Bladder microvascular endothelial cell (primary cell): ENCODE data around the gene PTOV1. TPM values are rescaled to one million over a fixed set of nuclear protein-coding genes. Genes with fewer than 3 reads are reported as not detected.

Experiments
- total RNA-seq: library from RNA; depleted of rRNA; stranded (reverse); fragments of >200 nt; gene quantifications from 2 replicates; pipeline ENCODE4 v1.2.3, GENCODE V29; 2014

Gene PTOV1
- 37.2 and 79.3 TPM in 2 replicates for total RNA-seq

DNA sequence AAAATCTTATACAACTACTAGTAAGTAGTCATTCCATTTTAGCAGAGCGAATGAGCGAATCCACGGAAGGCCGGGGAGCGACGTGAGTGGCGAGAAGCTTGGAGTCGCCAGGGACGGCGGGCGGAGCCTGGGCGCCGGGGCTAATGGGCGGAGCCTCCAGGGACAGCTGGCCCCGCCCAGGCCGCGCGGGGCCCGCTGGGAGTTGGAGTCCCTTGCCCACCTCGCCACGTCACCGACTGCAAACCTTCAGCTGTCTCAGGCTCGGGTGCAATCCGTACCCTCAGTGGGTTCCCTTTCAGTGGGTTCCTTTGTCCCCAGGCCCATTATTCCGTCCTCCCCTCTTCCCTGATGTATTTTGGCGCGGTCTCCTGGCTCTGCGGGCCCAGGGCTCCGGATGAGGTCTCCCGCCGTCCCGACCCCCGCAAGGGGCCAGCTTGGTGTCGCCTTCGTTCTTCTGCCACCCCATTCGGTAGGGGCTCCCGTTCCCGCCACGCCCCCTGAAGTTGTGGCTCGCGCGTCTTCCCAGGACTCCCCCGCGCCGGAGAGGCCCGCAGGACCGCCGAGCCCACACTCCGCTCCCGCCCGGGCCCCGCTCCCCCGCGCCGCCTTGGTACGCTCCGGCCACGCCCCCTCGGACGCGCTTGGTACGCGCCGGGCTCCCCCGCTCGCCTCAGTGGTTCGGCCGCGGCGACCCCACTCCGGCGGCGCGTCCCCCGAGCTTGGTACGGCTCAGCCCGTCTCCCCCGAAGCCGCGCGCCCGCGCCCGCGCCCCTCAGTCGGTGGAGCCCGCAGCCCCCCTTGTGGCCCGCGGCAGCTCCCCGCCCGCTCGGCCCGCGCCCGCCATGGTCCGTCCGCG, at the start of gene PTOV1:
Gene PTOV1, plus strand, starts transcription at position 673 of the 856 bp plus-strand sequence.

DNA sequence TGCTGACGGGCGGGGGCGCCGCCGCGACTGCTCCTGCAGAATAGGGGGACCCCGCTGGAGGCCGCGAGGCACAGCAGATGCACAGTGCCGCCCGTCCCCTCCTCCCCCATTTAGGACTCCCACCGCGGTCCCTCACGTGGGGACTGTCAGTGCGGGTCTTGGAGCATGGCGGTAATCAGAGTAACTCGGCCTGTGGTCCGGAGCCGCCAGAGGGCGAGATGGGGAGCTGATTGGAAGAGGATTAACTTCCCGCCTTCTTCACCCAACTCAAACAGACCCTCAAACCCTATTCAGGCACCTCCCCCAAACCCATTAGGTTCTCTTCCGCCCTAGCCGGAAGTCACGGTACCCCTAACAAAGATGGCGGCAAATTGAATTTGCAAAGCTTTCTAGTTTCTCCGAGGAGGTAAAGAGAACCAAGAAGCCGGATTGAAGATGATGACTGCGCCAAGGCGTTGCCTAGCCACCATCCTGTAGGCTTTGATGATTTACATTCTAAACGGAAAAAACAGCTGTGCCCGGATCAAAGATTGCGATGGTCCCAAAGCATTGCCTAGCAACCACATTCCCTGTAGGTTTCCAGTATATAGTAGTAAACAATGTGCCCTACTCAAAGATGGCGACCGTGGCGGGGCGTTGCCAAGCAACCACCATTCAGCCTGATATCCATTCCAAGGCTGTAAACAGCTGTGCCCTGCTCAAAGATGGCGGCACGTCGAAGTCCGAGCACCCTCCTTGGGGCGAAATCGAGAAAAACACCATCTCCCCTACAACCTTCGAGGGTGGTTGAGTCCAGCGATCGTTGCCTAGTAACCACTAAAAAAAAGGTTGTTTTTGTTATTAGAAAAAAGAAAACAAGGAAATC, 37.7 kb upstream of the PTOV1 start, which contains the start of gene FUZ:
Gene FUZ, minus strand, starts transcription at position 296 of the 865 bp plus-strand sequence. Its CDS starts 186 bp downstream, at position 110.

DNA sequence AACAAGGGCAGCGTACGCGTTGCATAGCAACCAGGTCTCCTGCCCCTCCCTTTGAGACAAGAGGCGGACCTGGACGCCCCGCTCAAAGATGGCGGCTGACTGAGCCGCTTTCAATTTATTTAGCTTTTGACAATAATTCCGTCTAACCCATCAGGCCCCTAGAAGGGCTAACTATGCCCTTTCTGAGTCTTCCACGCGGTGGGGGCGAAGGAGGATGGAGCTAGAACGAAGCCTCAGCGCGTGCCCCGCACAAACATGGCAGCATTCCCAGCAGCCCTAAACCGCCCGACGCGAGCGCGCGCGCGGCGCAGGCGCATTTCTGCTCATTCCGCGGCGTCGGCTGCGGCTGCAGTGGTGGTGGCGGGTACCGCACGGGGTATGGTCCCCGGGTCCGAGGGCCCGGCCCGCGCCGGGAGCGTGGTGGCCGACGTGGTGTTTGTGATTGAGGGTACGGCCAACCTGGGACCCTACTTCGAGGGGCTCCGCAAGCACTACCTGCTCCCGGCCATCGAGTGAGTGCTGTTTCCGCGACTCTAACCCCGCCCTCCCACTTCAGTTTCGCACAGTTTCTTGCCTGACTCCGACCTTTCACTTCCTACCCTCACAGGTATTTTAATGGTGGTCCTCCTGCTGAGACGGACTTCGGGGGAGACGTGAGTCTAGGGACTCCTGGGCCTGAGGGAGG, 32.9 kb upstream of the PTOV1 start, which contains the start of gene MED25:
Gene MED25, plus strand, starts transcription at position 326 of the 685 bp plus-strand sequence. Its CDS starts 53 bp downstream, at position 379.

DNA sequence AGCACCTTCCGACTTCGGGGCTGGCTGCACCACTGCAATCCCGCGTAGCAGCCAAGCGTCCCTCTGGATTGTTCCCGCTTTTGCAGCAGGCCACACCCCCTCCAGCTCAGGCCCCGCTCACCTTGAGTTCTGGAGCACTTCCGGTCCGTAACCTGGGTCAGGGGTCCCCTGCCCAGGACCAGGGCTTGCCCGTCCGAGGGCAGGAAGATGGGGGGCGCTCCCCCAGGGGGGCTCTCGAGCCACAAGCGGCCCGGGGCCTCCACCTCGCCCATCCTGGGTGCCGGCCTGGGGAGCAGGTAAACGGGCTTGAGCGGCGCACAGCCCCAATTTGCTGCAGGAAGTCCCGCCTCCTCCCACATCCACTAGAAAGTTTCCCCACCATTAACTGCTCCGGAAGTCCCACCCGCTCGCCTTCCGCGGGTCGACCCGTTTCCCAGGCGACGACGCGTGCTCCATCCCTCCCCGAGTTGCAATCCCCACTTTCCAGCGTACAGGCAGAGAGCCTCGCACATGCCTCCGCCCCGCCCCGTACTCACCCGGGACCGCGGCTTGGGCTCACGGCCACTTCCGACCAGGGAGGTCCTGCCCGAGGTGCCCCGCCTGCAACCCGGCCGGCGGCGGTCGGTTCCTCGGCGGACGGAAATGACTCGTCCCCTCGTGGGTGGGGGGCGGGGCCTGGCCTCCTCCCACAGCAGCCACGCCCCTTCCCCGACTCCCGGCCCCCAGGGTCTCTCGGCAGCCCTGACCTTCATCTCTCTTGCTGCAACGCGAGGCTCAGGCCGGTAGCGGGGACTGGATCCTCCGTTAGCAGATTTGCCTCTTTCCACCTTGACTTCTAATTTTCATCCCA, 16.2 kb downstream of the PTOV1 start, which contains the start of gene PNKP:
Gene PNKP, minus strand, starts transcription at position 644 of the 850 bp plus-strand sequence. Its CDS starts 372 bp downstream, at position 272.

DNA sequence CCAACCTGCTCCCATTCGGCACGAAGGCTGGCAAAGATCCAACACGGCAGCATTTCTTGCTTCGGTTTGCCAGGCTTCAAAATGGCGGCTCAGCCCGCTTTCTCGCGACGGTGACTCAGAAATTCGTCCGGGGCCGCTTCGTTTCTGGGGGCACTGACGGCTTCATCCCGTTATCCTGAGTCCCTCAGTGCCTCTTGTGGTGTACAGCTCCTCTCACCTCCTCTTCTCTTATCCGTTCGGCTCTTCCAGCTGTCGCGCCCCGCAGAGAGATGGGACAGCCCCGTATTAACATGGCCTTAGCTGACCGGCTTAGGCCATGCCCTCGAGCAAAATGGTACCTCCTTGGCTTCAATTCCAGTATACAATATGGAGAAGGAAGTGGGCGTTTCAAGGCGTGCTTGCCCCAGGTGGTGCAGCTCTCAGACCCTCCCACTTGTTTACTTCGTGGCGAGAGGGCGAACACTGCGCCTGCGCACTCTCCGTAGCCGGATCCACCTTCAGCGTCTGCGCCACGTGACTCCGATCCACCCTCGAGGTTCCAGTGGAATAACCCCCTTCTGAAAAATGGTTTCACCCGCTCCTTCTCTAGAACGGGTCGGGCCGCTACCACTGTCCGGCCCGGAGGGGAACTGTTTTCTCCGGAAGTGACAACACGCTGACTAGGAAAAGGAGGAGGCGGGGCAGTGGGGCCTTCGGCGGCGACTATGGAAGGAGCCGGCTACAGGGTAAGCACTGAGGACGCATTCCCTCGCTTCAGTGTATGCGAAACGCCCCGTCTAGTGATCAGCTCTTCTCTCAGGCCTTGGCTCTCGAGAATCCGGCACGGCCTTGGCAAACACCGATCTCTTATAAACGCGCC, 26.3 kb downstream of the PTOV1 start, which contains the start of the genes AKT1S1 and TBC1D17:
Gene AKT1S1, minus strand, starts transcription at position 336 of the 859 bp plus-strand sequence. CDS start 4,060 bp downstream, outside the sequence.
Gene TBC1D17, plus strand, starts transcription at position 683 of the 859 bp plus-strand sequence. Its CDS starts 22 bp downstream, at position 705.

DNA sequence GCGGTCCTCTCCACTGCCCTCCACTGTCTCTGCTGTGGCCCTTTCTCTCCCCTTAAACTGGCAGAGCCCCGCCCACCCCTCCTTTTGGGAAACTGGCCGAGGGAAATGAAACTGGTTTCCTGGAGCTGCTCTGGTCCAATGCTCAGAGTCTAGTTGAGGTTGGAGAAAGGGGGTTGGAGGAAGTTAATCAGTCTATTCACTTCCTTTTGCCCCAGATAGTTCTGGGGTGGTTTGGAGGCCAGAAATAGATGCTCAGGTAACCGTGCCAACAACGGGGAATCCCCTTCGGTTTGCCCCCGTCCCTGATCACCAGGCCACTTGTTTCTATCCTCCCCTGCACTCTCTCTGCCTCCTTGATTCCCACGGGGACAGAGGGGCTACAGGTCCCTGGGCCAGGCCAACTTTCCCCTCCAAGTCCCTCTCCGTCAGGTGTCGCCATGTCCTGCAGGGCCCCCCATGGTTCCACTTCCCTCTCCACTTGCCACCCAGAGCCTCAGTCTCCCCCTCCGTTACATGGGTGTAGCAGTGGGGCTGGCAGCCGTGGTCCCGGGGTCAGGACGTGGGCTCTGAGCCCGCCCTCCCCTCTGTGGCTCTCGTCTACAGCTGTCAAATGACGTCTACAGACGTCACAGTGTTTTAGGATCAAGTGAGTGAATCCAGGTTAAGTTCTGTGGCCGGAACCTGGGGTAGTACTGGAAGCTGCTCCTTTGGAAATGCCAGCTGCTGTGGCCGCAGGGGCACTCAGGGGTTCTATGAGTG, 46.1 kb downstream of the PTOV1 start, which contains the start of gene IL4I1:
Gene IL4I1, minus strand, starts transcription at position 25 of the 759 bp plus-strand sequence. CDS start 727 bp downstream, outside the sequence.

Other genes starting within 250 kb of the PTOV1 start
- 22.3 and 30.3 TPM in 2 replicates for gene RRAS, start 211.0 kb upstream of the PTOV1 start, total RNA-seq
- 8.3 and 20.1 TPM in 2 replicates for gene SCAF1, start 208.9 kb upstream of the PTOV1 start, total RNA-seq
- gene IRF3, start 185.3 kb upstream of the PTOV1 start, total RNA-seq: 65.2 and 71.7 TPM in 2 replicates
- 4.5 and 7.0 TPM in 2 replicates for gene BCL2L12, start 185.2 kb upstream of the PTOV1 start, total RNA-seq
- 400 and 451 TPM in 2 replicates for gene PRMT1, start 173.9 kb upstream of the PTOV1 start, total RNA-seq
- 0.63 and 3.2 TPM in 2 replicates for gene ADM5, start 161.6 kb upstream of the PTOV1 start, total RNA-seq
- gene CPT1C, start 160.0 kb upstream of the PTOV1 start, total RNA-seq: 22.8 and 24.9 TPM in 2 replicates
- not detected in 2 replicates for gene TSKS, start 87.9 kb upstream of the PTOV1 start, total RNA-seq
- gene AP2A1, start 84.2 kb upstream of the PTOV1 start, total RNA-seq: 46.6 and 81.9 TPM in 2 replicates
- gene FUZ, start 37.9 kb upstream of the PTOV1 start, total RNA-seq: 19.3 and 20.0 TPM in 2 replicates
- 9.7 and 25.1 TPM in 2 replicates for gene MED25, start 32.9 kb upstream of the PTOV1 start, total RNA-seq
- 32.1 and 46.5 TPM in 2 replicates for gene PNKP, start 16.4 kb downstream of the PTOV1 start, total RNA-seq
- 6.6 and 12.7 TPM in 2 replicates for gene AKT1S1, start 26.2 kb downstream of the PTOV1 start, total RNA-seq
- gene TBC1D17, start 26.5 kb downstream of the PTOV1 start, total RNA-seq: 7.8 and 10.9 TPM in 2 replicates
- gene IL4I1, start 45.7 kb downstream of the PTOV1 start, total RNA-seq: 4.0 and 7.0 TPM in 2 replicates
- gene ATF5, start 78.0 kb downstream of the PTOV1 start, total RNA-seq: 3.4 and 5.8 TPM in 2 replicates
- gene NUP62, start 78.3 kb downstream of the PTOV1 start, total RNA-seq: 21.0 and 49.7 TPM in 2 replicates
- gene SIGLEC11, start 110.0 kb downstream of the PTOV1 start, total RNA-seq: not detected in 2 replicates
- 15.2 and 20.6 TPM in 2 replicates for gene VRK3, start 174.2 kb downstream of the PTOV1 start, total RNA-seq
- gene ZNF473, start 174.8 kb downstream of the PTOV1 start, total RNA-seq: 6.2 and 7.6 TPM in 2 replicates